ENCODE measurements around the gene SLC38A1. TPM values are rescaled to one million over a fixed set of nuclear protein-coding genes. Genes with fewer than 3 reads are reported as not detected.

The SLC38A1 gene
- total RNA-seq, 1 experiment from 2014 or later: 155 TPM

DNA sequence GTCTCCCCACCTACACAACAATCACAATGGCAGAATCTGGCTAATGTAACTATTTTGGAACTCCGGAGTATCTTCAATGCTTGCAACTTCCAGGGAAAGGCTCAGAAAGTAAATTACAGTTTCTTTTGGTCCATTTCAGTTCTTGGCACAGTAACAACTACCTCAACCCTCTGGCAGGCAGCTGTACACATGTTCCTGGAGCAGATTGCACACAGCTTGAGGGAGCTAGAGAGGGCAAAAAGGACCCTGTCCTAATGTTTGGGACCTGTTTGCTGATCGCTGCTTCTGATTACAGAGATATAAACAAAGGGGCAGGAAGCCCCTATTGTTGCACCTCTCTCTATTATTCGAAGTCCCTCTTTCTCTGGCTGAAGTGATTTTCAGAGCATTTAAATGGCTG lies 35.2 kb upstream of the SLC38A1 start:
- ATAC-seq (no peak), DNase-seq (ENCODE audit: low read depth, low spot score) (no peak)
- RAD21 ChIA-PET (ENCODE audit: low non-redundant PET in 1 of 2, low total read pairs in 2 of 2, uncharacterized antibody in 2 of 2, unreplicated experiment in 2 of 2): no interaction called here
- H3K4me2 ChIP-seq (ENCODE audit: low read length): no peak overlapping the region
- intact Hi-C loops (cut with micrococcal nuclease): no loop called here
- no peak for TF ChIP-seq MAX (IDR thresholded peaks at IDR 0.05)
- no peak for TF ChIP-seq CTCF (IDR thresholded peaks at IDR 0.05 in 2 of 3, conservative IDR thresholded peaks at IDR 0.05 in 1 of 3; ENCODE audit: borderline replicate concordance in 1 of 3, insufficient read depth in 1 of 3, low read depth in 2 of 3, low read length in 2 of 3)
- no peak for TF ChIP-seq TCF7L2 (IDR thresholded peaks at IDR 0.05; ENCODE audit: borderline replicate concordance, extremely low read depth, insufficient read depth, insufficient read length)
- no peak for TF ChIP-seq ZBTB33 (IDR thresholded peaks at IDR 0.05; ENCODE audit: extremely low read depth, insufficient replicate concordance, low read length)
- TF ChIP-seq ELF1 (IDR thresholded peaks at IDR 0.05; ENCODE audit: borderline replicate concordance, low read depth): no peak
- TF ChIP-seq FOSL1 (IDR thresholded peaks at IDR 0.05; ENCODE audit: low read depth): no peak
- no peak for TF ChIP-seq EGR1 (IDR thresholded peaks at IDR 0.05; ENCODE audit: low read depth)
- TF ChIP-seq POLR2AphosphoS5 (IDR thresholded peaks at IDR 0.05; ENCODE audit: low read depth, low read length): no peak
- no peak for TF ChIP-seq YY1 (IDR thresholded peaks at IDR 0.05; ENCODE audit: extremely low read depth, insufficient replicate concordance, low read depth, low read length)
- no peak for TF ChIP-seq EZH2phosphoT487 (IDR thresholded peaks at IDR 0.05; ENCODE audit: borderline replicate concordance)
- TF ChIP-seq ZNF274 (IDR thresholded peaks at IDR 0.05; ENCODE audit: low read depth, low read length): no peak
- no peak for TF ChIP-seq SIN3A (IDR thresholded peaks at IDR 0.05; ENCODE audit: low read depth)
- no peak for TF ChIP-seq SRF (IDR thresholded peaks at IDR 0.05; ENCODE audit: low read depth)
- TF ChIP-seq ZFX (IDR thresholded peaks at IDR 0.05): no peak
- TF ChIP-seq REST (IDR thresholded peaks at IDR 0.05; ENCODE audit: low read depth): no peak
- TF ChIP-seq SP1 (IDR thresholded peaks at IDR 0.05; ENCODE audit: low read depth): no peak
- TF ChIP-seq POLR2A (IDR thresholded peaks at IDR 0.05; ENCODE audit: borderline replicate concordance, extremely low read depth, insufficient read depth, insufficient read length): no peak
- no peak for TF ChIP-seq CBX3 (IDR thresholded peaks at IDR 0.05; ENCODE audit: low read depth)
- no peak for TF ChIP-seq EZH2 (IDR thresholded peaks at IDR 0.05)
- H3K4me3 ChIP-seq (replicated peaks in 1 of 2; ENCODE audit: low read depth in 1 of 2, low read length in 2 of 2): no peak overlapping the region
- POLR2A ChIA-PET: no interaction called here
- no TSS peak for BruUV-seq (replicated peaks)
- H3K9ac ChIP-seq (ENCODE audit: low read length): no peak overlapping the region
- H3K27ac ChIP-seq (ENCODE audit: low read depth, low read length): no peak overlapping the region
- no peaks in the 10 kb centered on the region for H3K36me3 ChIP-seq (ENCODE audit: control insufficient read depth in 1 of 2, insufficient read depth in 2 of 2, low read length in 2 of 2)
- H4K20me1 ChIP-seq (ENCODE audit: insufficient read depth): no peaks in the 10 kb centered on the region
- no peaks in the 10 kb centered on the region for H3K79me2 ChIP-seq (ENCODE audit: insufficient read depth, low read length)
- H3K27me3 ChIP-seq (ENCODE audit: insufficient read depth, low read length): no peaks in the 10 kb centered on the region
- no peaks in the 10 kb centered on the region for H3K4me1 ChIP-seq (ENCODE audit: control insufficient read depth in 1 of 2, insufficient read depth in 2 of 2, low read length in 2 of 2)
- H3K9me2 ChIP-seq (ENCODE audit: insufficient read depth): no peaks in the 10 kb centered on the region
- CTCF ChIA-PET: no interaction called here
- no peak overlapping the region for H2AFZ ChIP-seq (ENCODE audit: low read depth, low read length, poor library complexity, severe bottlenecking)
- no peaks in the 10 kb centered on the region for H3K9me3 ChIP-seq (ENCODE audit: control insufficient read depth in 1 of 2, insufficient read depth in 1 of 2, low read depth in 1 of 2, low read length in 2 of 2)

Data from HCT116 (cell line).